GM19023 (cell line): ENCODE measurements around the gene EFS.
"Not testable (repeated sequence)": the region's sequence is repeated elsewhere in the genome, so short reads cannot be mapped to it uniquely, and the experiment has no call there.

Source experiments
- ATAC-seq: cut with Tn5 transposase; IDR thresholded peaks from one replicate; pipeline ENCODE4 v1.9.1; 2021; ENCODE audit warnings: mild to moderate bottlenecking, moderate library complexity; ENCODE audit not compliant: unreplicated experiment

The EFS gene

DNA sequence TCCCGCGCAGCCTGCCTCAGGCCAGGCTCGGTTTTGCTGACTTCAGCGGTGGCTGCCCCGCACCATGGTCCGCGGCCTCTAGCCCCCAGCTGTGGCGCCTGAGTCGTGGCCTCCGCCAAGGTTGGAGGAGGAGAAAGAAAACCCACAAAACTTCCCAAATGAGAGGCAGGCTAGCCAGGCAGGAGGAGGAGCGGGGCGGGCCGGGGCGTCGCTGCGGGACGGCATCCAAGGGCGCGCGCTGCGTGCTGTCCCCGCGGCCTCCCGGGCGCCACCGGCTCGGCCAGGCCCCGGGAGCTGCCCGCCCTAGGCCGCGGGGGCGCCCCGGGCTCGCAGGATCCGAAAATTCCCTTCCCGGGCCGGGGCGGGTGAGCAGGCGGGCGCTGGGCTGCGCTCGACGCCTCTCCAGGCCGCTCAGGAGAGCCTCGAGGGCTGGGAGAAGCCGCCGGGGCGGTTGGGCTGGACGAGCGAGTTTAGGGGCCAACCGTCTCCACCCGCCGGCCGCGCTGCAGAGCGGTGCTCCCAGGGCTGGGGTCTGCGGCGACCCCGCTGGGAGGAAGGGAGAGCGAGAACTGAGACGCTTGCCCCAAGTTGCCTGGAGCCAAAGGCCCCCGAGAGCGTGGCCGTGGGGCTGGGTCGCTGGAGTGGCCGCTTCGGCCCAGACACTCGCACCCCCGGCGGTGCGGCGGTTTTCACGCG, at the start of gene EFS:
Gene EFS (minus strand): TSS at position 137 of the 696 bp plus-strand sequence. CDS start 147 bp downstream, outside the sequence.
- ATAC-seq: no peak

- no peak for ATAC-seq
Observed at GRCh38 chr14:23414254-23414653, 49.3 kb upstream of the EFS start.

DNA sequence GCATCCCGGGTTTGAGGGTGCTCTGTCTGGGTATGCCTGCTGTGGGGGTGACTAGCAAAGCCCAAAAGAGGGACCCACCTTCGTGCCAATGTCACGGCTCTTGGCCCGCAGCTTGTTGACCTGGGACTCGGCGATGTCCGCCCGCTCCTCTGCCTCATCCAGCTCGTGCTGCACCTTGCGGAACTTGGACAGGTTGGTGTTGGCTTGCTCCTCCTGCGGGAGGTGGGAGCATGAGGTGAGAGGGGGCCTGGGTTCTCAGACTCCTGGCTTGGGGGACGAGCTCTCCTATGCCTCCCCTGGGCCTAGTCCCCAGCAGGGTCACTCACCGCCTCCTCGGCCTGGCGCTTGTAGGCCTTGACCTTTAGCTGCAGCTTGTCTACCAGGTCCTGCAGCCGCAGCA, 48.7 kb upstream of the EFS start:
- no peak for ATAC-seq

GRCh38 chr14:23411563-23412525, 46.9 kb upstream of the EFS start:
- no peak for ATAC-seq

DNA sequence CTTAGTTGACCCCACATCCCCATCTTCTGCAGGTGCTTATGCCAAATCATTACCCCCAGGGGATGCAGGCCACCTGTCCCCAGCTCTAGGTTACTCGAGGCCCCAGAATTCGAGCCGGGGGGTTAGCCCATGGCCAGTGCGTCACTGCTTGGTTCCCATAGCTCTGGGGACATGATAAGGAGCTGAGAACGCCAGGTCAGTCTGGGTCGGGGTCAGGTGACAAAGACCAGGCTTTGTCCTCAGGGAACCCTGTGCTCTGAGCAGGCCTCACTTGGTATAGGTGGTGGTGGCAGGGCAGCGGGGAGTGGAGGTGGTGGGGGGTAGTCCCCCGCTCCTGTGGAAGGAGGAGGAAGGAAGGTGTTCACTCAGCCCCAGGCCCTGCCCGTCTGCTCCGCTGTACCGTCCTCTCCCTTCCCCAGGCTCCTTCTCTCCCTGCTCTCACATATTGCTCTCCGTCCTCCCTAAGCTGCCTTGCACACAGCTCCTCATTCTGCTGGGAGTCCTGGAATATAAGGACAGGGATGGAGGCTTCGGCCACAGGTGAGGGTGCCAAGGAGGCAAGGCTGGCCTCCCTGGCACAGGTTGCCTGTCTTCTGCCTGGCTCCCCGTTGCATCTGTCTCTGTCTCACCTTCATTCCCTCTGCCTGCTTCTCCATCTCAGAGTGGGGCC, 45.1 kb upstream of the EFS start:
- ATAC-seq: no peak

GRCh38 chr14:23409475-23409874, 44.5 kb upstream of the EFS start:
- no peak for ATAC-seq

DNA sequence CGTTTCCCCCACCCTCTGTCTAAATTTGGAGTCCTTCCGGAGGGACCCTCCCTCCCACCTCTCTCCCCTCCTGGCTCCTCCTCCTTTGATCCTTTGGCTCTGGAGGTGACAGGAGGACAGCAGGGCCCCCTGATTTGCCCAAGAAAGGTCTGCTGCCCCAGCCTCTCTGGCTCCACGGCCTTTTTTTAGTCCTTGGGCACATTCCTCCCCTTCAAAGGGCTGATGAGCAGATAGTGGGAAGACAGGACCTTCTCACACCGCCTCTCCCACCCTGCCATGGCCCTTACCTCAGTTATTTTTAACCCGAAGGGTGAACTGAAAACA, 43.3 kb upstream of the EFS start:
- no peak for ATAC-seq

- ATAC-seq: no peak
Observed at GRCh38 chr14:23407516-23408306, 42.7 kb upstream of the EFS start, which contains the start of gene MYH6. TSS of gene MYH6 (minus strand) at chr14:23408273. CDS start at chr14:23407223, 1,050 bp downstream.

GRCh38 chr14:23406725-23407355, 41.9 kb upstream of the EFS start:
- no peak for ATAC-seq

- ATAC-seq: no peak
Observed at GRCh38 chr14:23406244-23406643, 41.3 kb upstream of the EFS start.

DNA sequence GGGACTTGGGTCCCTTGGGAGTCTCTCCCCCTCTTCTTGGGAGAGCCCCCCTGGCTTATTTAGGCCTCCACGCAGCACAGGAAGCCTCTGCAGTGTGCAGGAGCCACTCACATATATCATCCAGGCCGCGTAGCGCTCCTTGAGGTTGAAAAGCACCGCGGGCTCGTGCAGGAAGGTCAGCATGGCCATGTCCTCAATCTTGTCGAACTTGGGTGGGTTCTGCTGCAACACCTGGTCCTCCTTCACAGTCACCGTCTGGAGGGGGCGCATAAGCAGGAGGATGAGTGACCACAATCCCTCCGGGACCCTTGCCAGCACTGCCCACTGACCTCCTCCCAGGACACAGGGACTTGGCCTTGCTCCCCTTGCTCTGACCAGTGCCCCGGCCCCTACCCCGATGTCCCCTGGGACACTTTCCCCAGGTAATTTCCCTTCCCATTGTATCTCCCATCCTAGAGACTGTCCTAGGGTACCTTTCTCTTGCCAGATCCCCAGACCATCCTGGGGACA, 40.6 kb upstream of the EFS start:
- no peak for ATAC-seq

GRCh38 chr14:23405096-23405495, 40.1 kb upstream of the EFS start:
- no peak for ATAC-seq

GRCh38 chr14:23404331-23404900, 39.4 kb upstream of the EFS start:
- ATAC-seq: no peak

GRCh38 chr14:23403908-23404307, 38.9 kb upstream of the EFS start:
- no peak for ATAC-seq

DNA sequence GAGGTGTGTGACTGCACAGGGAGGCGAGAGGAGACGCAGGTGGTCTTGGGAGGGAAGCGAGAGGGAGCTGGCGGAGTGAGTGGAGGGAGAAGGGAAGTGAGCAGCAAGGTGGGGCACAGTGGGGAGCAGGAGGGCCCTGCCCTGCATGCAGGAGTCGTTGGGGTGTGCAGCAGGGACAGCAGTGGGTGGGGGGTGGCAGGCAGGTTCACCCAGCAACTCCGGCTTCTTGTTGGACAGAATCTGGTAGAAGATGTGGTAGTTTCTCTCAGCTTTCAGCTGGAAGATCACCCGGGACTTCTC, 38.1 kb upstream of the EFS start:
- ATAC-seq: no peak

- ATAC-seq: no peak
Observed at GRCh38 chr14:23402296-23403138, 37.5 kb upstream of the EFS start.

DNA sequence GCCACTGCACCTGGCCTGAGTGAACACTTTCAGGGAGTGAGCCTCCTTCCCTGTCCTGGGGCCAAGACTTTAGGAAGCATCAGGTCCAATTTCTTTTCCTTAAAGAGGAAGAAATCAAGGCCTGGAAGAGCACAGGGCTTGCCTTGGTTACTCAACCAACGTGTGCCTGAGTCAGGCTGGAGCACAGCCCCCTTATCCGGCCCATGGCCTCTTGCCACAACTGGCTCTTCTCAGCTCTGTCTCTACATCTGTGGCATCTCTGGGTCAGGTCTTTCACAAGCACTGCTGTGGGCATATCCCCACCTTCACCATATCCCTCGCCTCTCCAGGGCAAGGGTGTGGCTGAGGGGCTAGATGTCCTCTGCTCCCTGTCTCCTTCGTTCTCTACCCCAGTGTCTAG, 36.3 kb upstream of the EFS start:
- ATAC-seq: no peak

GRCh38 chr14:23400496-23401149, 35.7 kb upstream of the EFS start:
- ATAC-seq: not testable (repeated sequence)
